NOMO-1 (cell line): Measurements from ENCODE around the gene CAMK2B.

Experiments
- DNase-seq, 2 experiments: peaks; one replicate each; lab custom pipeline; 2025; ENCODE audit not compliant: unreplicated experiment in 2 of 2; lab: John Stamatoyannopoulos, UW

CAMK2B gene

GRCh38 chr7:44235582-44236332, 89.6 kb downstream of the CAMK2B start:
- DNase-seq = no peak

- no peak for DNase-seq
Measured at GRCh38 chr7:44235066-44235465, 90.3 kb downstream of the CAMK2B start.

GRCh38 chr7:44232901-44233715, 92.3 kb downstream of the CAMK2B start:
- no peak for DNase-seq

GRCh38 chr7:44232396-44232795, 93.0 kb downstream of the CAMK2B start:
- DNase-seq = no peak

- DNase-seq = no peak
Measured at GRCh38 chr7:44231088-44231487, 94.3 kb downstream of the CAMK2B start.

GRCh38 chr7:44230286-44230685, 95.1 kb downstream of the CAMK2B start:
- DNase-seq = no peak

- DNase-seq = no peak
Measured at GRCh38 chr7:44229546-44230105, 95.8 kb downstream of the CAMK2B start.

GRCh38 chr7:44228571-44229350, 96.6 kb downstream of the CAMK2B start:
- DNase-seq = no peak

- DNase-seq = no peak
Measured at GRCh38 chr7:44227911-44228310, 97.5 kb downstream of the CAMK2B start.

- DNase-seq = no peak
Measured at GRCh38 chr7:44226396-44226753, 99.0 kb downstream of the CAMK2B start.

GRCh38 chr7:44225566-44226395, 99.6 kb downstream of the CAMK2B start:
- DNase-seq = no peak

GRCh38 chr7:44224974-44225565, 100.3 kb downstream of the CAMK2B start:
- DNase-seq = no peak

- DNase-seq = no peak
Measured at GRCh38 chr7:44224080-44224973, 101.1 kb downstream of the CAMK2B start.

GRCh38 chr7:44223362-44224079, 101.9 kb downstream of the CAMK2B start:
- no peak for DNase-seq

GRCh38 chr7:44222776-44223261, 102.6 kb downstream of the CAMK2B start:
- no peak for DNase-seq

- DNase-seq = no peak
Measured at GRCh38 chr7:44222074-44222473, 103.3 kb downstream of the CAMK2B start.

- no peak for DNase-seq
Measured at GRCh38 chr7:44221231-44221791, 104.1 kb downstream of the CAMK2B start.
